B cell (primary cell): Measurements from ENCODE around the gene RNPC3.

ENCODE experiments used
- EZH2 ChIP-seq: IDR thresholded peaks from 2 replicates; pipeline ENCODE4 v1.6.1; 2012; ENCODE audit warnings: borderline replicate concordance, low read depth, mild to moderate bottlenecking, moderate library complexity, low read length; ENCODE audit not compliant: insufficient read depth, poor library complexity, severe bottlenecking
- TF ChIP-seq, protein P1 (sequence below): fragments of 200-600 bp; IDR thresholded peaks from one replicate; pipeline ENCODE4 v1.8.0; 2022; ENCODE audit warnings: antibody characterized with exemption, mild to moderate bottlenecking

DNA sequence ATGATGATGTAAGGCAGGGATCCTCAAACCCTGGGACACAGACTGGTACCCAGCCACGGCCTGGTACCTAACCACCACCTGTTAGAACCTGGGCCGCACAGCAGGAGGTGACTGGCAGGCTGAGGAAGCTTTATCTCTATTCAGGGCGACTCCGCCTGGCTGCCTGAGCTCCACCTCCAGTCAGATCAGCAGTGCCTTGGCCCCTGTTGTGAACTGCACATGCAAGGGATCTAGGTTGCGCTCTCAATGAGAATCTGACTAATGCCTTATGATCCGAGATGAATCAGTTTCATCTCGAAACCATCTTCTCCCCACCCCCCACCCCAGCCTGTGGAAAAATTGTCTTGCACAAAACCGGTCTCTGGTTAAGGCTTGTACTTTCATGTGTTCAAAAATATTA is 4.2 kb downstream of the RNPC3 start:
- TF ChIP-seq, protein P1, sequence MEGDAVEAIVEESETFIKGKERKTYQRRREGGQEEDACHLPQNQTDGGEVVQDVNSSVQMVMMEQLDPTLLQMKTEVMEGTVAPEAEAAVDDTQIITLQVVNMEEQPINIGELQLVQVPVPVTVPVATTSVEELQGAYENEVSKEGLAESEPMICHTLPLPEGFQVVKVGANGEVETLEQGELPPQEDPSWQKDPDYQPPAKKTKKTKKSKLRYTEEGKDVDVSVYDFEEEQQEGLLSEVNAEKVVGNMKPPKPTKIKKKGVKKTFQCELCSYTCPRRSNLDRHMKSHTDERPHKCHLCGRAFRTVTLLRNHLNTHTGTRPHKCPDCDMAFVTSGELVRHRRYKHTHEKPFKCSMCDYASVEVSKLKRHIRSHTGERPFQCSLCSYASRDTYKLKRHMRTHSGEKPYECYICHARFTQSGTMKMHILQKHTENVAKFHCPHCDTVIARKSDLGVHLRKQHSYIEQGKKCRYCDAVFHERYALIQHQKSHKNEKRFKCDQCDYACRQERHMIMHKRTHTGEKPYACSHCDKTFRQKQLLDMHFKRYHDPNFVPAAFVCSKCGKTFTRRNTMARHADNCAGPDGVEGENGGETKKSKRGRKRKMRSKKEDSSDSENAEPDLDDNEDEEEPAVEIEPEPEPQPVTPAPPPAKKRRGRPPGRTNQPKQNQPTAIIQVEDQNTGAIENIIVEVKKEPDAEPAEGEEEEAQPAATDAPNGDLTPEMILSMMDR = no peak
- TF ChIP-seq EZH2 = no peak
